Activated naive CD4-positive, alpha-beta T cell treated with anti-CD3 and anti-CD28 coated beads for 36 hours (primary cell): ENCODE data around the gene ATXN2. TPM values are rescaled to one million over a fixed set of nuclear protein-coding genes. Genes with fewer than 3 reads are reported as not detected.

Experiments
- CTCF ChIA-PET: fragments of 350-600 bp; sonication (Branson Sonifier 250); formaldehyde crosslinking; loops from one replicate; lab custom pipeline; 2021; ENCODE audit warnings: antibody characterized with exemption; lab: Charles Lee
- DNase-seq: peaks from one replicate; pipeline ENCODE4 v3.0.0-alpha.2; 2020
- H3K27ac Mint-ChIP-seq: one replicate; pipeline ENCODE4 v1.8.0; 2021; ENCODE audit warnings: mild to moderate bottlenecking, mixed read lengths
- H3K27me3 Mint-ChIP-seq: one replicate; pipeline ENCODE4 v1.8.0; 2021; ENCODE audit warnings: low read depth, mixed read lengths
- H3K36me3 Mint-ChIP-seq: one replicate; pipeline ENCODE4 v1.8.0; 2021; ENCODE audit warnings: low read depth, mixed read lengths
- H3K4me1 Mint-ChIP-seq: one replicate; pipeline ENCODE4 v1.8.0; 2021; ENCODE audit warnings: low read depth, mixed read lengths
- H3K4me3 Mint-ChIP-seq: one replicate; pipeline ENCODE4 v1.8.0; 2021; ENCODE audit warnings: mild to moderate bottlenecking, moderate library complexity, mixed read lengths
- H3K9me3 Mint-ChIP-seq: one replicate; pipeline ENCODE4 v1.8.0; 2021; ENCODE audit warnings: mixed read lengths
- intact Hi-C: fragments of 100-400 bp; cut with micrococcal nuclease; formaldehyde crosslinking; loops from one replicate; pipeline ENCODE4 v1.15.1; 2023
- total RNA-seq, 2 experiments: library from RNA; stranded (reverse); gene quantifications; one replicate each; pipeline ENCODE4 v1.2.3, GENCODE V29; 2021

The ATXN2 gene
- total RNA-seq, 2 experiments from 2014 or later = 30.6 to 31.5 TPM

DNA sequence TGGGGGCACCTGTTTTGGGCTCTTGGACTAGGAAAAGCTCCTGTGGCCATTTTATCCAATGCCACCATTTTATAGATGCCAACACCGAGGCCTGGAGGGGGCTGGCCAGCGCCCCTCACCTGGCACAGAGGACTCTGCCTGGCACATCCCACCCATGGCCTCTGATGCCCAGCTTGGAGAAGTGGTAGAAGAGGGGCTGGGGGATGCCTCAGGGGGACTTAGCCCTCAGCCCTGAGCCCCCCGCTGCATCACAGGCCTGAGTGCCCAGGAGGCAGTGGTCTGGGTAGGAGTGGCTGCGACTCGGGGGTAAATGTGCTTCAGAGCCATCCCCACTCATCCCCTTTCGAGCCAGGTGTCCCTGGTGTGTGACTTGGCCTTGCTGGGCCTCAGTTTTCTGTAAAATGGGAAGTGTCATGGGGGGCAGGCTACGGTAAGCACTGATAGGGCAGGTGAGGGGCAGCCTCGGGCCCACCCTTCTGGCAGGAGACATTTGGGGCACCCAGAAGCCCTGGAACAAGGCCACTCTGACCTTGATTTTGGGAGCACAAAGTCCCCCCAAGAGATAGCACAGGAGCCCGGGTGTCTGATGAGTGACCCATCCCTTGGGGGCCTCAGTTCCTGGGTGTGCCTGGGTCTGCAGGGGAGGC is 170.9 kb downstream of the ATXN2 start:
- H3K4me1 Mint-ChIP-seq = peaks cover 85% of the 10 kb centered on the region
- no peaks in the 10 kb centered on the region for H3K27me3 Mint-ChIP-seq
- H3K4me3 Mint-ChIP-seq = peak overlapping the region; percentile 84
- no peaks in the 10 kb centered on the region for H3K9me3 Mint-ChIP-seq
- H3K36me3 Mint-ChIP-seq = peaks cover 15% of the 10 kb centered on the region
- CTCF ChIA-PET = interaction anchor here (0.6 to 9.3 kb wide), 9 partner anchors 12 to 30 kb away, joined by 3 to 52 read pairs (median 6); no protein-coding TSS in a partner anchor
- intact Hi-C loops = no loop called here
- peak overlapping the region; percentile 84 for H3K27ac Mint-ChIP-seq
- peak; percentile 9 for DNase-seq

DNA sequence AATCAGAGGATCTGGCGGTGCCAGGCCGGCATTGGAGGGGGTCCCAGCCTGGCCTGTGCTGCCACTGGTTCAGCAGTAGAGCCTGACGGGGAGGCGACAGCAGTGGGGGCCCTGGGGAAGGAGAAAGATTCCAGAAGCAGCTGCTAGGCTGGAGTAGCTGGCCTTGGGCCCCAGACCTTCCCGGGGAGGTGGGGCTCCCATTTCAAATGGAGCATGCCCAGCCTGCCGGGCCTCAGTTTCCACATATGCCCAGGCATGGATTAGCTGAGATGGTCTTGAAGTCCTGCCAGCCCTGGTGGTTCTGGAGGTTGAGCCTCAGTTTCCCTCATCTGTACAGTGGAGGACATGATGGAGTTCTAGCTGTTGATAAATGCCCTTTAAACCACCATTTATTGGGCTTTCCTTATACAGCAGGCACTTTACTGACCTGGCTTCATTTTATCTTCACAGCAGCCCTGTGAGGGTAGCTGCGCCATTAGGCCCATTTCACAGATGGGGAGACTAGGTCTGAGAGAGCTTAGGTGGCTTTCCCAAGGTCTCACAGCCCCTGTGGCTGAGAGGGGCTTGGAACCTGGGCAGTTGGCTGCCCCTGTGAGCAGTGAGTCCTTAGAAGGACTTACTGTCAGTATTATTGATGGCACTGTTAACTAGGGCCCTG is 171.6 kb downstream of the ATXN2 start:
- H3K4me1 Mint-ChIP-seq = peaks cover 82% of the 10 kb centered on the region
- H3K27ac Mint-ChIP-seq = no peak overlapping the region
- peak; percentile 5 for DNase-seq
- H3K27me3 Mint-ChIP-seq = no peaks in the 10 kb centered on the region
- H3K4me3 Mint-ChIP-seq = no peak overlapping the region
- H3K36me3 Mint-ChIP-seq = peaks cover 17% of the 10 kb centered on the region
- intact Hi-C loops = no loop called here
- H3K9me3 Mint-ChIP-seq = no peaks in the 10 kb centered on the region
- CTCF ChIA-PET = interaction anchor here (0.6 to 9.3 kb wide), 8 partner anchors 12 to 29 kb away, joined by 3 to 52 read pairs (median 6); no protein-coding TSS in a partner anchor

DNA sequence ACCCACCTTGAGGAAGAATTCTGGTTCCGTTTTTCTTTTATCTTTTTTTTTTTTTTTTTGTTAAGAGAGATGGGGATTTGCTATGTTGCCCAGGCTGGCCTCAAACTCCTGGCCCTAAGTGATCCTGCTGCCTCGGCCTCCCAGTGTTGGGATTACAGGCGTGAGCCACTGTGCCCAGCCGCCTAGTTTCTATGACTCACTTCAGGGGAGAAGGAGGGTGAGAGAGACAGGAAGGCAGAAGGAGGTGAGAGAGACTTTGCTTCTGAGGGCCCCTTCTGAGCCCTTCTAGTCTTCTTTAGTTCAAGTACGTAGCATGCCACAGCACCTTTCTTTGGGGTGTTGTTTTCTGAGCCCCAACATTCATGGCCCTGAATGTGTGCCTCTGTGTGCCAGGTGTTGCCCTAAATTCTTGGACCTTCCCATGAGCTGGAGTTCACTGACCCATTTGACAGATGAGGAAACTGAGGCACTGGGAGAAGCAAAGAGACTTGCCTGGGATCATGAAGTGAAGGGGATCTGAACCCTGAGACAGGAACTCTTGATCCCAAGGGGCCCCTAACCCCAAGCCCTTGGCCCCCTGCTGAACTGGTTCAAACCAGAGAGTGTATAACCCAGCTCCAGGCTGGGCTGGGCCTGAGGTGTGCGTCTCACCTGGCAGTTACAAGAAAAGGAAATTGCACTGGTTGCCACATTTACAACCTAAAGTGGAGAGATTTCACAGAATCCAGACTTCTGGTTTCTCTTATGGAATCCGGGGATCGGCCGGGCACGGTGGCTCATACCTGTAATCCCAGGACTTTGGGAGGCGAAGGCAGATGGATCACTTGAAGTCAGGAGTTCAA is 172.6 kb downstream of the ATXN2 start:
- peak; percentile 63 for DNase-seq
- peaks cover 13% of the 10 kb centered on the region for H3K36me3 Mint-ChIP-seq
- no peaks in the 10 kb centered on the region for H3K27me3 Mint-ChIP-seq
- CTCF ChIA-PET = interaction anchor here (0.6 to 9.3 kb wide), 10 partner anchors 8 to 28 kb away, joined by 3 to 52 read pairs (median 4); no protein-coding TSS in a partner anchor
- H3K9me3 Mint-ChIP-seq = no peaks in the 10 kb centered on the region
- H3K4me3 Mint-ChIP-seq = peak overlapping the region; percentile 22
- intact Hi-C loops = loop anchor here (1.0 kb wide), 2 partner anchors 19 to 25 kb away; no protein-coding TSS in a partner anchor
- peak overlapping the region; percentile 84 for H3K27ac Mint-ChIP-seq
- H3K4me1 Mint-ChIP-seq = peaks cover 78% of the 10 kb centered on the region

DNA sequence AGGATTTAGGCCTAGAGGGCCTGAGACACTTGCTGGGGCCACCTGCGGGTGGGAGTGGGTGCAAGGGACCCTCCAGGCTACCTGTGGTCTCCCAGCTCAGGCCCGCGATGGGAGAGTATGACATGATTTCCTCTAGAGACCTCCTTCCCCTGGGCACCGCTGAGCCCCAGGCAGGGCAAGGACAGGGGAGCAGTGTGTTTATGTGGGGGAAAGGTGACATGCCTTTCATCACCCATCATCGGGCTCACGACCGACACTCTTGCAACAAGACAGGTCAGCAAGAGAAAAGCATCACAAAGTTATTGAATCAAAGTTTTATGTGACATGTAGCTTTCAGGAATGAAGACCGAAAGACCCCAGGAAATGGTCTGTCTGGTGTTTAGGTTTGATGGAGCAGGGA is 173.5 kb downstream of the ATXN2 start:
- Mint-ChIP-seq H3K27ac (peak overlapping the region; percentile 84), H3K4me1 (peaks cover 72% of the 10 kb centered on the region), H3K4me3 (no peak overlapping the region), H3K36me3 (peaks cover 13% of the 10 kb centered on the region), H3K9me3 (no peaks in the 10 kb centered on the region), H3K27me3 (no peaks in the 10 kb centered on the region)
- CTCF ChIA-PET = interaction anchor here (0.6 to 9.3 kb wide), 8 partner anchors 9 to 28 kb away, joined by 3 to 52 read pairs (median 4); no protein-coding TSS in a partner anchor
- DNase-seq = peak; percentile 6
- intact Hi-C loops = loop anchor here (1.0 kb wide), 2 partner anchors 20 to 26 kb away; no protein-coding TSS in a partner anchor

DNA sequence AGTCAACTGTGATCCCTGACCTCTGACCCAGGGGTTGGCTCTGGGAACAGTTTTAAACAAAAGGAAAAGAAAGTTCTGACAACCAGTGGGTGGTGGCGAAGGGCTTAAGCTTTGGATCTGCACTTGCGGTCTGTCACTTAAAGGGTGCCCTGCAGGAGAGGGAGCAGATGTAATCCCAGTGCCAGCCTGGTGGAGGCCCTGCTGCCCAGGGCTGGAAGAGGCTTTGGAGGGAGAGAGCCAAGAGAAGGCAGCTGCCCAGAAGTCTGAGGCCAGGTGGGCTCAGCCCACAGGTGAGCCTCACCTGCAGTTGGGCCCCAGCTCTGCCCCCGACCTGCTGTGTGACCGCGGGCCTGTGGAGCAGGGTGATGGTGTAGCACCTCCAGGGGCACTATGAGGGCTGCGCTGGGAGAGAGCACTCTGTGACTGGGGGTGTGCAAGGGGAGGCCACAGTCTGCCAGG is 174.3 kb downstream of the ATXN2 start:
- peak; percentile 47 for DNase-seq
- Mint-ChIP-seq H3K9me3 (no peaks in the 10 kb centered on the region), H3K4me3 (no peak overlapping the region), H3K27me3 (no peaks in the 10 kb centered on the region), H3K27ac (no peak overlapping the region), H3K36me3 (peaks cover 17% of the 10 kb centered on the region), H3K4me1 (peaks cover 63% of the 10 kb centered on the region)
- CTCF ChIA-PET = interaction anchor here (1.2 to 9.3 kb wide), 6 partner anchors 13 to 27 kb away, joined by 4 to 52 read pairs (median 5); no protein-coding TSS in a partner anchor
- intact Hi-C loops = no loop called here

DNA sequence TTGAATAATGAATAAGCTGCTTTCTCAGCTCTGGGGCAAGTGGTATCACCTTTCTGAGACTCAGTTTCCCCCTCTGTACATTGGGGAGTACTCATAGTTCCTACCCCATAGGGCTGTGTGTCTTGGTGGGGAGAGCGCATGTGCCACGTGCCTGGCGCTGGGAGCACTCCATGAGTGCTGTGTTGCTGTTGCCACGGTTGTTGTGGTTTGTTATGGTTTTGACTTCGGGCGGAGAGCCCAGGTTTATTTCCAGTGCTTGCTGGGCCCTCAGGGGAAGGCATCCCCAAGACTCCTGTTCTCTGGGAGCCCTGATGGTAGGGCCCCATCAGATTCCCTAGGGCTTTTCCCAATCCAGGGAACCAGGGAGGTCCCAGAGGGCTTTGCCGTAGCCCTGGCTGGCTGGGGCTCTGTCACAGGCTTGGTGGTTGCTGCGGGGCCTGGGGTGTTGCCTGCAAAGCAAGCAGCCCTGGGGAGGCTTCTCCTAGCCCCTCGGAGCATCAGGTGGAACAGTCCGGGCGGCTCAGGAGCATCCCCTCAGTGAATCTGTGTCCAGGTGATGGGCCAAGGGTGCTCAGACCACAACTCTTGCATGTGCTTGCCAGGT is 174.8 kb downstream of the ATXN2 start:
- intact Hi-C loops = no loop called here
- CTCF ChIA-PET = interaction anchor here (0.6 to 9.3 kb wide), 6 partner anchors 12 to 807 kb away, joined by 3 to 52 read pairs (median 5); no protein-coding TSS in a partner anchor
- Mint-ChIP-seq H3K4me1 (peaks cover 61% of the 10 kb centered on the region), H3K4me3 (no peak overlapping the region), H3K27ac (peak overlapping the region; percentile 41), H3K36me3 (peaks cover 17% of the 10 kb centered on the region), H3K9me3 (no peaks in the 10 kb centered on the region), H3K27me3 (no peaks in the 10 kb centered on the region)
- DNase-seq = peak; percentile 5

DNA sequence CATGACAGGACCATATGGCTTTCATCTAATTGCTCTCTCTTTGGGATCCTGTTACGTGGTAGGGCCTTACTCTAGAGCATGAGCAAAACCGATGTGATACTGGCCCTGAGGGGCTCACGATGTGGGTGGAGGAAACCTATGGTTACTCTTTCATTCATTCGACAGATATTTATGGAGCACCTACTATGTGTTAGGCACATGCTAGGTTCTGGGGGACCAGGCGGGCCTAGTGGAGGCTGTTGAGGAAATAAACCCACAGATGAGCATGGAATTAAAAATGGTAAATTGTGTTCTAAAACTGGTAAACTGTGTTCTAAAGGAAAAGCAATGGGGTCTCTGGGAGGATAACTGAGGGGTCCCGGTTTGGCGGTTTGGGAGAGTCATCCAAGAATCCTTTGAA is 178.6 kb downstream of the ATXN2 start:
- Mint-ChIP-seq H3K36me3 (peaks cover 14% of the 10 kb centered on the region), H3K9me3 (no peaks in the 10 kb centered on the region), H3K27ac (no peak overlapping the region), H3K4me1 (peaks cover 35% of the 10 kb centered on the region), H3K27me3 (no peaks in the 10 kb centered on the region), H3K4me3 (no peak overlapping the region)
- CTCF ChIA-PET = interaction anchor here (0.6 to 1.1 kb wide), 3 partner anchors 9 to 142 kb away, joined by 3 to 6 read pairs (median 3); no protein-coding TSS in a partner anchor
- no peak for DNase-seq
- intact Hi-C loops = no loop called here

DNA sequence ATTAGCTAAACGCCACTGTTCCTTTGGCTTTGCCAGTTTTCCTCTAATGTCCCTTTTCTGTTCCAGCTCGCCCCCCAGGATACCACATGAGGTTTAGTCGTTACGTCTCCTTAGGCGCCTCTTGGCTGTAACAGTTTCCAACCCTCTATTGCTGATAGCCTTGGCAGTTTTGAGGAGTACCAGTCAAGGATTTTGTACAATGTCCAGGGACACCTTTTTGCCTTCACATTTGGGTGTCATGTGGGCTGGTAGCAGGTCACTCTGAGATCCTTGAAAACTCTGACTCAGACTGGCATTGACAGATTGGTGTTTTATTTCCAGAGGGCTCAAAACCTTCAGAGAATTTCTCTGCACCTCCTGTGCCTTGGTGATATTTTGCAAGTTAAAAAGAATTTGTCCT is 179.3 kb downstream of the ATXN2 start:
- CTCF ChIA-PET = interaction anchor here (0.7 to 1.1 kb wide), 4 partner anchors 23 to 1875 kb away, joined by 3 to 7 read pairs (median 3); no protein-coding TSS in a partner anchor
- intact Hi-C loops = no loop called here
- DNase-seq = no peak
- Mint-ChIP-seq H3K27me3 (no peaks in the 10 kb centered on the region), H3K36me3 (peaks cover 12% of the 10 kb centered on the region), H3K9me3 (no peaks in the 10 kb centered on the region), H3K4me1 (peaks cover 32% of the 10 kb centered on the region), H3K27ac (no peak overlapping the region), H3K4me3 (no peak overlapping the region)

DNA sequence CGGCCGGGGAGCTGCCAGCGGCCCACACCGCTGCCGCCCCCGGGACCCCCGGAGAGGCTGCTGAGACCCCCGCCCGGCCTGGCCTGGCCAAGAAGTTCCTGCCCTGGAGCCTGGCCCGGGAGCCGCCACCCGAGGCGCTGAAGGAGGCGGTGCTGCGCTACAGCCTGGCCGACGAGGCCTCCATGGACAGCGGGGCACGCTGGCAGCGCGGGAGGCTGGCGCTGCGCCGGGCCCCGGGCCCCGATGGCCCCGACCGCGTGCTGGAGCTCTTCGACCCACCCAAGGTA is 180.6 kb downstream of the ATXN2 start:
- Mint-ChIP-seq H3K27me3 (no peaks in the 10 kb centered on the region), H3K4me3 (no peak overlapping the region), H3K9me3 (no peaks in the 10 kb centered on the region), H3K36me3 (peaks cover 13% of the 10 kb centered on the region), H3K27ac (no peak overlapping the region), H3K4me1 (peaks cover 37% of the 10 kb centered on the region)
- no peak for DNase-seq
- CTCF ChIA-PET = no interaction called here
- intact Hi-C loops = no loop called here

DNA sequence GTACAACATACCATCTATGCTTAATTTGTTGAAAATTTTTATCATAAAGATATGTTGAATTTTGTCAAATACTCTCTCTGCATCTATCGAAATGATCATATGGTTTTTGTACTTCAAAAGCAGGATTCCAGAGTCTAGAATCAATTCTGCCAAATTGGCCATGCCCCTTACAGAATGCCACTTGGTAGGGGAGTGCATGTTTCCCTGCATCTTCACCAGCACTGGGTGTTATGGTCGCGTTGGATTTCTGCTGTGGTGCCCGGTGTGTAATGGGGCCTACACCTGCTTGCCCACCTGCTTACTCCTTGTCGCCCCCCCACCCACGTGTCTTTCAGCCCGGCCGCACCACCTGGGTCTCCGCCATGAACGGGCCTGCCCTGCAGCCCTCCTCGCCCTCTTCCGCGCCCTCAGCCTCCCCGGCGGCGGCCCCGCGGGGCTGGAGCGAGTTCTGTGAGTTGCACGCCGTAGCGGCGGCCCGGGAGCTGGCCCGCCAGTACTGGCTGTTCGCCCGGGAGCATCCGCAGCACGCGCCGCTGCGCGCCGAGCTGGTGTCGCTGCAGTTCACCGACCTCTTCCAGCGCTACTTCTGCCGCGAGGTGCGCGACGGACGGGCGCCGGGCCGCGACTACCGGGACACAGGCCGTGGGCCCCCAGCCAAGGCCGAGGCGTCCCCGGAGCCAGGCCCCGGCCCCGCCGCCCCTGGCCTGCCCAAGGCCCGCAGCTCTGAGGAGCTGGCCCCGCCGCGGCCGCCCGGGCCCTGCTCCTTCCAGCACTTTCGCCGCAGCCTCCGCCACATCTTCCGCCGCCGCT is 181.1 kb downstream of the ATXN2 start:
- Mint-ChIP-seq H3K9me3 (no peaks in the 10 kb centered on the region), H3K27ac (no peak overlapping the region), H3K4me1 (peaks cover 42% of the 10 kb centered on the region), H3K4me3 (no peak overlapping the region), H3K36me3 (peaks cover 16% of the 10 kb centered on the region), H3K27me3 (no peaks in the 10 kb centered on the region)
- CTCF ChIA-PET = no interaction called here
- DNase-seq = no peak
- intact Hi-C loops = no loop called here

DNA sequence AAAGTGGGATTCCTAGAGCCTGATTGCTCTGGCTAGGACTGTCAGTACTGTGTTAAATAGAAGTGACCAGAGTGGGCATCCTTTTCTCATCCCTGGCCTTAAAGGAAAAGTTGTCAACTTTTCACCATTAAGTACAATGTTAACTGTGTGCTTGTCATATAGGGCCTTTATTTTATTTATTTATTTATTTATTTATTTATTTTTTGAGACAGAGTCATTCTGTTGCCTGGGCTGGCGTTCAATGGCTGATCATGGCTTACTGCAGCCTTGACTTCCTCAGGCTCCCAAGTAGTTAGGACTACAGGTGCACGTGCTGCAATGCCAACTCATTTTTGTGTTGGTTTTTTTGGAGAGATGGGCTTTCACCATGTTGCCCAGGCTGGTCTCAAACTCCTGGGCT is 181.8 kb downstream of the ATXN2 start:
- Mint-ChIP-seq H3K9me3 (no peaks in the 10 kb centered on the region), H3K4me3 (no peak overlapping the region), H3K27me3 (no peaks in the 10 kb centered on the region), H3K4me1 (peaks cover 45% of the 10 kb centered on the region), H3K36me3 (peaks cover 14% of the 10 kb centered on the region), H3K27ac (no peak overlapping the region)
- no peak for DNase-seq
- intact Hi-C loops = no loop called here
- CTCF ChIA-PET = interaction anchor here (25.8 kb wide), 1 partner anchor 34 kb away, joined by 763 read pairs; no protein-coding TSS in a partner anchor
